T follicular helper cell (primary cell): ENCODE data around the gene RBM20.

Source experiments
- DNase-seq: peaks from one replicate; pipeline ENCODE4 v3.0.0-alpha.2; 2020; ENCODE audit warnings: low read depth

Gene RBM20

DNA sequence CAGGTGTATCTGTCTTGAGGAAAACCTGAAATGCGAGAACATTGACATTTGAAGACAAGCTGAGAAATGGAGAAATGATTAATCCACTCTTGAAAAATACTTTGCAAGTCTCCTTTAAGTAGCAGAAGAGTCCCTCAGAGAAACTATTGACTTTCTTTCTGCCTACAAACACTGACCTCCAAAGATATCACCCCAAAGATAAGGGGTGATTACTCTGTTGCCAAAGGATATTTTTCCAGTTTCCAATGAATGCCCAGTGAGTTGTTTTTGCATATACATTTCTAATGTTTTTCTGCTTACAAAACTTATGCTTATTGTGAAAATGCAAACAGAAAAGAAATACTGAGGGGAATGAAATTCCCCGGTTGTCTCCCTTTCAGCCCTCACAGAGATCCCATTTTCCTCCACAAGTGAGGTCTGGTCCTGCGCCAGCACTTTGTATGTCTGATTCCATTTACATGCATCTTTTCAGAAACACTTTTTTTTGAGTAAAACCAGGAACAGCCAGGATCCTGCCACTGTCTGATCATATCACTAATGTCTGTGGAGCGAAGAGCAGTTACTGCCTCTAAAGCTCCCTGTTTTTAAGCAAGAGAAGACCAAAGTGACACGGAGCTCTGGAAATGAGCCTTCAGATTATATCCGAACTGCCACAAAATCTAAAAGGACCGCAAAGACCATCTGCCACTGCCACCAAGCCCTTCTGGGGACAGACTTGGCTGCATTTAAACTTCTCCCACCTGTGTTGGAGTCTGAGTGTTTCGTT, 144.7 kb downstream of the RBM20 start:
- DNase-seq: no peak

GRCh38 chr10:110789604-110790433, 145.7 kb downstream of the RBM20 start:
- no peak for DNase-seq

DNA sequence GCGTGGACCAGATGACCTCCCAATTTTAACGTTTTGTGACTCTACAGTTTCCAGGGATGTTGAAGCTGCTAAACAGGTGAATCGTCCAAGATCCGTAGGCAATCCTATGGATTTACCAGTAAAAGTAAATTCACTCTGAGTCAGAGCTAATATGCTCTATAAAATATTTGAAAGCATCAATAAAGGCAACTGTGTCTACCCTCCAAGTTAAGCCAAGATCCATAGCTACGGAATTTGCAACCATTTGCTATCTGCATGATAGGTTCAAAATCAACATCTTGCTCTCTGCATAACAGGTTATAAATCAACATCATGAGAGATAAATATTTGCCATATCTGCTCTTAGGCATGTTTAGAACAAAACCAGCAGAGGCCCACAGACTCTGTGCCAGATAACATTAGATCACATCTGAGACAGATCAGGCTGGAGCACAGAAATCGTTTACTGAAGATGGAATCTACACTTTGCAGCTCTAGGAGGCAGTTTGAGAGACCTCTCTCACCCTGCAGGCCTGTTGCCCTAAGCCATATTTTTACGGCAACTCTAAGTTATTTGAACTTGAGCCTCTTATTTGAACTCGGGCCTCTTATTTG, 146.9 kb downstream of the RBM20 start:
- DNase-seq: no peak

GRCh38 chr10:110791541-110792073, 147.5 kb downstream of the RBM20 start:
- no peak for DNase-seq

GRCh38 chr10:110792476-110793125, 148.5 kb downstream of the RBM20 start:
- DNase-seq: no peak

- no peak for DNase-seq
These were observed 149.1 kb downstream of the RBM20 start for GRCh38 chr10:110793128-110793812.

DNA sequence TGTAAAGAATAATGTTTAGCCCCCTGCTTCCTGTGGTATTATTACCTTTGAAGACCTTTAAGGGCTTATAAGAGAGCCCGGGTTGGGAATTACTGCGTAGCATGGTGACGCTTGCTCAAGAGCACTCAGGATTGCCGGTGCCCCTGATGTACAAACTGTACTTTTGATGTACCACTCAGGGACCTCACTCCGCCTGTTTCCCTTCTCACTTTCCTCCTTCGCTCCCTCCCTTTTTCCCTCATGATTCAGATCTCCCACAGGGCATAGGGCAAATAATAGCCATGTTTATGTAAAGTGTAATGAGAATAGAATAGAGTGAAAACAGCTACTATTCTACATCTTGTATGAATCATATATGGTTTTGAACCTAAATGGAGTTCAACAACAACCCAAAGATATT, 149.8 kb downstream of the RBM20 start:
- DNase-seq: no peak

GRCh38 chr10:110794808-110795207, 150.7 kb downstream of the RBM20 start:
- no peak for DNase-seq

GRCh38 chr10:110797416-110797815, 153.3 kb downstream of the RBM20 start:
- DNase-seq: no peak

- DNase-seq: no peak
These were observed 154.2 kb downstream of the RBM20 start for GRCh38 chr10:110798340-110798739.

GRCh38 chr10:110802090-110802489, 158.0 kb downstream of the RBM20 start:
- no peak for DNase-seq

DNA sequence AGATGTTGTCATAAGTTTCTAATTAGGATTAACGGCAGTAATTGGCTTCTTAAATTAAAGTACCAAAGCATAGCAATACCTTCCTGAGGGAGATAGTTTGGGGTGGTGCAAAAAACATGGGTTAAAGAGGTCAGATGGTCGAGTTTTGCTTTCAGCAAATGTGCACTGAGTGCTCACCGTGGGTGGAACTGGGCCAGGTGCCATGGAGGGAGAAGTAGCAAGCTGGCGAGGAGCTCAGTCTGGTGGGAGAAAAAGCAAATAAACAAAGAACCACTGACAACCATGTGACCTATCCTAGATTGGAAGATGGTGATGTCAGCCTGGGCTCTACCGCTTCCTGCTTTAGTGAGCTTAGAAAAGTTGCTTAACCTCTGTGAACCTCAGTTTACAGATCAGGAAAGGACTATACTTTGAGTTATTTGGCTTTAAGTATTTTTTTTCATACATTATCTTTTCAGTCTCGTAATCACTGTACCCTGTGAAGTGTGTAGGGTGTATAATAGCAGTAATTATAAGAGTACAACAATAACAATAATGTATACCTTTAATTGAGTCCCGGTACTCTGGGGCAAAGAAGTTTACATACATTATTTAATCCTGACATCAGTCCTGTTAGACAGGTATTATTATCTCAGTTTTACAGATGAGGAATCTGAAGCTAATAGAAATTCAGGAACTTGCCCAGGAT, 158.6 kb downstream of the RBM20 start:
- DNase-seq: peak; percentile 24

DNA sequence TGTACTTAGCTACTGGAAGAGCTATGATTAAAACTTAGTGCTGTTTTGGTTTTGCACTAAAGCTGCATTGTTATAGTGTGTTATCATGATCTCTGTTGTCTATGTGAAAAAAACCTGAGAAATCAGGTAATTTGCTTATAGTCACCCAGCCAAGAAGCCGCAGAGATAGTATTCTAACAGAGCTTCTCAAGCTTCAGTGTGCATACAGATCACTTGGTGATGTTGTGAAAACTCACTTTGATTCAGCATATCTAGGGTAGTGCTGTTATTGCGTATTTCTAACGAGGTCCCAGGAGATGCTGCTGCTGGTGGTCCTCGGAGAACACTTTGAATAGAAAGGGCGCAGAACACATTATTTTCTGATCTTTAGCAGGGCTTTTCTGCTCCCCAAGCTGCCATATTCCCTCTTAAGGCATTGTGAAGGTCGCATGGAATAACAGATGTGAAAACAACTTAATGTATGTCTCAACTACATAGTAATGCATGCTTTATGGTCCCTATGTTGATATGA, 159.2 kb downstream of the RBM20 start:
- no peak for DNase-seq

DNA sequence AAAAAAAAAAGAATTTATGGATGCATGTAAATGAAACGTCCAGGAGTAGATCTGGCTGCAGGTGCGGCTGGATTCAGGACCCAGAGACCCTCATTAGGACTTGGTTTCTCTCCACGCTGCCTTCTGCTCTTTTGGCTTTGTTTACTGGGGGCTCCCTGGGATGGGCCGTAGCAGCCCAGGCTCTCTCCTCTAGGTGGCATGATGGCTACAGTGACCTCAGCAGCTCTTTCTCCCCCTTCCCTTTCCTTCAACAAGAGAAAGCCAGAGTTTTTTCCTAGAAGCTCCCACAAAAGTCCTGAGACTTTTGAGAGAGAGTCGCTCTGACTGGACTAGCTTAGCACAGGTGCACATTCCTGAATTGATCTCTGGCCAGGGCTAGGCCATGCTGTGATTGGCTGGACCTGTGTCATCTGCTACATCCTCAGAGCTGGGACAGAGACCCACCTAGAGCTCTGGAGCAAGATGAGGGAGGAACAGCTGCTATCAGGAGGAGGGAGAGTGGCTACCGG, 159.7 kb downstream of the RBM20 start:
- DNase-seq: no peak

DNA sequence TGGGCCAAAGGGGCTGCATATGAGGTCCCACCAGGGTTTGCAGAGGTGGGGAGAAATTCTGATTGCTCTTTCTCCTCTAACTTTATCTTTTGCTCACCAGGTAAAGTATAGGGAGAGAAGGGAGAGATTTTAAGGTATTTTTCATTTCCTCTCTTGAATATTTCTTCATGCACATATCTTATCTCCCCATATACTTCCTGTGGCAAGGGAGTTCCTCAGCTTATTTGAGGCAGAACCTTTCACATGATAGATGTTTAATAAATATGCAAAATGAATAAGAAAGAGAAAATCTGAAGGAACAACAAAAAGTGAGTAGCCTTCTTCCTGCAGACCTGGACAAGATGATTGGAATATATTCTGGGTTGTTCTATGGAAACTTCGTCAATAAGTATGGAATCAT, 160.2 kb downstream of the RBM20 start:
- no peak for DNase-seq

DNA sequence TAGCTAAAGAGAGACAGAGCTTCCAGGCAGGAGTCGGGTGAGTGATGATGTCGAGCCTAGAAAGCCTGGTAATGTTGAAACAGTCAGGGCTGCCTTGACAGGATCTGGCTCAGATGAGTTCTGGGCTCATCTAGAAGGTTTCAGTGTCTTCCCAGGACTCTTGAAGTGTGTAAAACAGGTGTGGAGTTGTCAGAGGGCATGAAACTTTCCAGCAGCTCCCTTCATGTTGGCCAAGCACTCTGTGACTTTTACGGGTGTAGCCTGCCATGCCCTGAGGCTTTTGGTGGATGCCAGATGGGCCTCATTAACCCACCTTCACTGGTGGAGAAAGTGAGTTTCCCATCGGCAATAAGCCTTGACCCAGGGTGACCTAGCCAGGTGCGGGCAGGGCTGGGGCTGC, 161.2 kb downstream of the RBM20 start:
- no peak for DNase-seq

- DNase-seq: no peak
These were observed 162.2 kb downstream of the RBM20 start for GRCh38 chr10:110806335-110806734.

DNA sequence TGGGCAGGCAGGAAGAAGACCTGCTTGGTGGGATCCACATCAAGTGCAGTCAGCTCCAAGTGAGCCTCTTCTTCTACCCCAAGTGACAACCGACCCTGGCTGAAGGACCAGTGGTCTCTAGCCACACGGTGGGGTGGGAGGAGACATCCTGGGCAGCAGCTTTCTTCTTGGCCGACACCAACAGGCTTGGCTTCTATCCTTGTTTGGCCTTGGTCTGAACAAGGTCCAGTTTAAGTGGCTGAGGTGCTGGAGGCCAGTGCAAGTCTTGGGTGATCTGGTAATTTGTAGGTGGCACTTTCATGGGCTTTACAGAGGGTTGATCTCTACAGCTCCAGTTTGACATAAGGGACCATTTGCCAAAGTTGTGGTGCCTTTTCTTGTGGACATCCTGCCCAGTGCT, 164.0 kb downstream of the RBM20 start:
- DNase-seq: no peak

- DNase-seq: no peak
These were observed 164.5 kb downstream of the RBM20 start for GRCh38 chr10:110808615-110809014.

DNA sequence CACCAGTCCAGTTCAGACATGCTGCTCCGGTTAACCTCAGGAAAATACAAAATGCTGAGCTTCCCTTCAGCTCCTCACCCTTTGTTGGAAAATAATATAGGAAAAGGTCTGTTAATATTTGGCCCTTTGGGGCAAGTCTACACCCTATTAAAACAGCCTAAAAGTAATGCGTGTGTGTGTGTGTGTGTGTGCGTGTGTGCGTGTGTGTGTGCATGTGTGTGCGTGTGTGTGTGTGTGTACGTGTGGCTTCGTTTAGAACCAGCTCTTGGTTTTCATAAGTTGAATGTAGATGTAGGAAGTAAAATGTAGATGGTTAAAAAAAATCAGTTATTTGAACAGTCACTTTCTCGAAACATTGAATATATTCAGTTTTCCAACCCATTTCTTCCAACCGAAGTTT, 166.5 kb downstream of the RBM20 start:
- DNase-seq: no peak
